Measurements from ENCODE around the gene ZNF609. TPM values are rescaled to one million over a fixed set of nuclear protein-coding genes. Genes with fewer than 3 reads are reported as not detected.

Gene ZNF609
- total and polyA plus RNA-seq, 2 experiments from 2014 or later, result 12.5 to 23.0 TPM

DNA sequence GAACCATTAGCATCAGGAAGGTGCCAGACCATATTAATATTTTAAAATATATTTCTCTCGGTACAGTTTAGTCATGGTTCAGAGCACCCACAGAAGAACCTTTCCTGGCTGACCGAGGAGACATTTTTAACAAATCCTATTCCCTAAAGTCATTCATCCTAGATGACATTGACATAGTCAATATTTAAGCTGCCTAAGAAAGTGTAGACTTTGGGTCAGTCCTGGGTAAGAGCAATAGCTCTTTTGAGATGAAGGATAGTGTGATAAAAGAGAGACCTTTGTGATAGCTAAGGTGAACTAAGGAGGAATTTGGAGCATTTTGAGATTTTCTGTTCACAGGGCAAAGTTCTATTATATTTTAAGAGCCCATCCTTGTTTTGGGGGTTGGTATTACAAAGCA lies 47.5 kb downstream of the ZNF609 start:
- Histone ChIP-seq H3K27ac (peak overlapping the region; percentile 61), H3K4me1 (ENCODE audit: insufficient read depth) (peaks cover 18% of the 10 kb centered on the region), H3K9me2 (replicated peaks; ENCODE audit: insufficient read depth) (no peaks in the 10 kb centered on the region), H3K4me2 (peak overlapping the region; percentile 39), H4K20me1 (ENCODE audit: insufficient read depth, poor library complexity, severe bottlenecking) (peaks cover 6% of the 10 kb centered on the region), H3K36me3 (replicated peaks; ENCODE audit: insufficient read depth, low read depth) (no peaks in the 10 kb centered on the region), H3K27me3 (no peaks in the 10 kb centered on the region), H2AFZ (no peak overlapping the region), H3K4me3 (no peak overlapping the region), H3K9me3 (ENCODE audit: low read depth) (no peaks in the 10 kb centered on the region), H3K79me2 (peaks cover 76% of the 10 kb centered on the region)
- no peak for TF ChIP-seq EZH2 (IDR thresholded peaks at IDR 0.05; ENCODE audit: borderline replicate concordance)
- TF ChIP-seq EZH2phosphoT487 (IDR thresholded peaks at IDR 0.05; ENCODE audit: low read depth, severe bottlenecking, unreplicated experiment), result no peak
- TF ChIP-seq, protein P1, sequence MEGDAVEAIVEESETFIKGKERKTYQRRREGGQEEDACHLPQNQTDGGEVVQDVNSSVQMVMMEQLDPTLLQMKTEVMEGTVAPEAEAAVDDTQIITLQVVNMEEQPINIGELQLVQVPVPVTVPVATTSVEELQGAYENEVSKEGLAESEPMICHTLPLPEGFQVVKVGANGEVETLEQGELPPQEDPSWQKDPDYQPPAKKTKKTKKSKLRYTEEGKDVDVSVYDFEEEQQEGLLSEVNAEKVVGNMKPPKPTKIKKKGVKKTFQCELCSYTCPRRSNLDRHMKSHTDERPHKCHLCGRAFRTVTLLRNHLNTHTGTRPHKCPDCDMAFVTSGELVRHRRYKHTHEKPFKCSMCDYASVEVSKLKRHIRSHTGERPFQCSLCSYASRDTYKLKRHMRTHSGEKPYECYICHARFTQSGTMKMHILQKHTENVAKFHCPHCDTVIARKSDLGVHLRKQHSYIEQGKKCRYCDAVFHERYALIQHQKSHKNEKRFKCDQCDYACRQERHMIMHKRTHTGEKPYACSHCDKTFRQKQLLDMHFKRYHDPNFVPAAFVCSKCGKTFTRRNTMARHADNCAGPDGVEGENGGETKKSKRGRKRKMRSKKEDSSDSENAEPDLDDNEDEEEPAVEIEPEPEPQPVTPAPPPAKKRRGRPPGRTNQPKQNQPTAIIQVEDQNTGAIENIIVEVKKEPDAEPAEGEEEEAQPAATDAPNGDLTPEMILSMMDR (IDR thresholded peaks at IDR 0.05; ENCODE audit: poor library complexity), result no peak
- no peak for DNase-seq (ENCODE audit: low spot score)
- WGBS (ENCODE audit: low lambda C conversion rate, missing lambda C conversion rate), result 69% methylated on average over 2 of the region's 2 CpGs

DNA sequence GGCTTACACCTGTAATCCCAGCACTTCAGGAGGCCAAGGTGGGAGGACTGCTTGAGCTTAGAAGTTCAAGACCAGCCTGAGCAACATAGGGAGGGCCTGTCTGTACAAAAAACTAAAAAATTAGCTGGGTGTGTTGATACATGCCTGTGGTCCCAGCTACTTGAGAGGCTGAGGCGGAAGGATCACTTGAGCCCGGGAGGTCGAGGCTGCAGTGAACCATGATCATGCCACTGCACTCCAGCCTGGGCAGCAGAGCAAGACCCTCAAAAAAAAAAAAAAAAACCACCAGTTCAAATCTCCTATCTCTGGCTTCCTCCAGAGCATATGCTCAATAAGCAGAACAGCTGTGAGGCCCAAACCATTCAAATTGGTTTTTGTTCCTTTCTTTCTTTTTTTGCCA lies 53.4 kb downstream of the ZNF609 start:
- DNase-seq (ENCODE audit: low spot score), result no peak
- no peaks in the 10 kb centered on the region for H4K20me1 ChIP-seq (ENCODE audit: insufficient read depth, poor library complexity, severe bottlenecking)
- no peaks in the 10 kb centered on the region for H3K36me3 ChIP-seq (replicated peaks; ENCODE audit: insufficient read depth, low read depth)
- no peaks in the 10 kb centered on the region for H3K9me2 ChIP-seq (replicated peaks; ENCODE audit: insufficient read depth)
- no peak overlapping the region for H3K27ac ChIP-seq
- H3K4me3 ChIP-seq, result no peak overlapping the region
- WGBS (ENCODE audit: low lambda C conversion rate, missing lambda C conversion rate), result 100% methylated on average over 3 of the region's 3 CpGs
- no peaks in the 10 kb centered on the region for H3K27me3 ChIP-seq
- H3K9me3 ChIP-seq (ENCODE audit: low read depth), result no peaks in the 10 kb centered on the region
- no peak for TF ChIP-seq EZH2phosphoT487 (IDR thresholded peaks at IDR 0.05; ENCODE audit: low read depth, severe bottlenecking, unreplicated experiment)
- TF ChIP-seq, protein P1 (IDR thresholded peaks at IDR 0.05; ENCODE audit: poor library complexity), result no peak
- H3K4me2 ChIP-seq, result no peak overlapping the region
- H3K4me1 ChIP-seq (ENCODE audit: insufficient read depth), result no peaks in the 10 kb centered on the region
- peaks cover 100% of the 10 kb centered on the region for H3K79me2 ChIP-seq
- H2AFZ ChIP-seq, result no peak overlapping the region

DNA sequence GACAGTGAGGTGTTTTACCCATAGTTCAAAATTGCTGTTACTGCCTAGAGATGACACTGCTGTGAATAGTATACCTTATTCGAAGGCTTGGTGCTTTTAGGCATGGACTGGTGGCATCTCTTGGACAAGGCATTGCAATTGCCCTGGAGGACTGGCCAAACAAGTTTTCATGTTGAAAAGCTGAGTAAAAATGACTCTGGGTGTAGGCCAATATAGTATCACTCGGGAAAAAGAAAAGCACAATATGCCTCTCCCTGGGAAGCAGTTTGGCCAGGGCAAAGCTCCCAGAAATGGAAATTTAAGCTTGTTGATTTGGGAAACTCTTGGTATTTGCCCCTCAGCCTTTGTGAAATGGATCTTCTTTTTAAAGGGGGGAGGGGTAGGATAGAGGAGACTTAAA lies 54.8 kb downstream of the ZNF609 start:
- Histone ChIP-seq H3K27me3 (no peaks in the 10 kb centered on the region), H3K4me1 (ENCODE audit: insufficient read depth) (no peaks in the 10 kb centered on the region), H3K4me2 (no peak overlapping the region), H3K36me3 (replicated peaks; ENCODE audit: insufficient read depth, low read depth) (no peaks in the 10 kb centered on the region), H3K9me2 (replicated peaks; ENCODE audit: insufficient read depth) (no peaks in the 10 kb centered on the region), H3K4me3 (no peak overlapping the region), H2AFZ (no peak overlapping the region), H3K27ac (no peak overlapping the region), H3K9me3 (ENCODE audit: low read depth) (no peaks in the 10 kb centered on the region), H3K79me2 (peaks cover 99% of the 10 kb centered on the region), H4K20me1 (ENCODE audit: insufficient read depth, poor library complexity, severe bottlenecking) (no peaks in the 10 kb centered on the region)
- TF ChIP-seq, protein P1 (IDR thresholded peaks at IDR 0.05; ENCODE audit: poor library complexity), result no peak
- TF ChIP-seq EZH2phosphoT487 (IDR thresholded peaks at IDR 0.05; ENCODE audit: low read depth, severe bottlenecking, unreplicated experiment) (no peak), EZH2 (IDR thresholded peaks at IDR 0.05; ENCODE audit: borderline replicate concordance) (no peak)
- no peak for DNase-seq (ENCODE audit: low spot score)
- WGBS (ENCODE audit: low lambda C conversion rate, missing lambda C conversion rate), result 90% methylated on average over 2 of the region's 2 CpGs

DNA sequence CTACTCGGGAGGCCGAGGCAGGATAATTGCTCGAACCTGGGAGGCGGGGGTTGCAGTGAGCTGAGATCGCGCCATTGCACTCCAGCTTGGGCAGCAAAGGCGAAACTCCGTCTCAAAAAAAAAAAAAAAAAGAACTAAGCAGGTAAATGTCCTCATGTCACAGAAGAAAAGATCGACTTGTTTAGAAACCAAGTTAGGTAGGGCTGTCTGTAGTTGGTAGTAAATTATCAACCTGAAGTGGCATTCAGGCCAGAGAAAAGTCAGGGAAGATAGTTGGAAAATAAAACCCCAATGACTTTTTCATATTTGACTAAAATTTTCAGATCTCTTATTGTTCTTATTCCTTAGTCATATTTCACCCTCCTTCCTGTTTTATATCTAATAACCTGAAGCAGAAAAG lies 55.4 kb downstream of the ZNF609 start:
- no peaks in the 10 kb centered on the region for H4K20me1 ChIP-seq (ENCODE audit: insufficient read depth, poor library complexity, severe bottlenecking)

More for the DNA sequence above, 55.4 kb downstream of the ZNF609 start:
- DNase-seq (ENCODE audit: low spot score), result no peak
- WGBS (ENCODE audit: low lambda C conversion rate, missing lambda C conversion rate), result 94% methylated on average over 9 of the region's 9 CpGs
- peaks cover 98% of the 10 kb centered on the region for H3K79me2 ChIP-seq
- no peak overlapping the region for H2AFZ ChIP-seq
- H3K4me2 ChIP-seq, result no peak overlapping the region
- H3K9me2 ChIP-seq (replicated peaks; ENCODE audit: insufficient read depth), result no peaks in the 10 kb centered on the region
- H3K4me3 ChIP-seq, result no peak overlapping the region
- no peaks in the 10 kb centered on the region for H3K27me3 ChIP-seq
- H3K36me3 ChIP-seq (replicated peaks; ENCODE audit: insufficient read depth, low read depth), result no peaks in the 10 kb centered on the region
- H3K4me1 ChIP-seq (ENCODE audit: insufficient read depth), result peaks cover 2% of the 10 kb centered on the region
- no peak for TF ChIP-seq EZH2phosphoT487 (IDR thresholded peaks at IDR 0.05; ENCODE audit: low read depth, severe bottlenecking, unreplicated experiment)
- TF ChIP-seq, protein P1 (IDR thresholded peaks at IDR 0.05; ENCODE audit: poor library complexity), result no peak
- TF ChIP-seq EZH2 (IDR thresholded peaks at IDR 0.05; ENCODE audit: borderline replicate concordance), result no peak
- H3K27ac ChIP-seq, result no peak overlapping the region
- no peaks in the 10 kb centered on the region for H3K9me3 ChIP-seq (ENCODE audit: low read depth)
